Transverse colon (tissue), 4 donors: ENCODE measurements around the gene GPR78. TPM values are rescaled to one million over a fixed set of nuclear protein-coding genes. Genes with fewer than 3 reads are reported as not detected.

Source experiments
- DNase-seq: peaks from one replicate; pipeline ENCODE4 v3.0.0-alpha.2; 2019
- H3K27ac ChIP-seq, 4 donors: fragments of 200-600 bp; sonication (generic); 2 replicates each; pipeline ENCODE4 v1.5.1; 2016 to 2018; ENCODE audit warnings: inconsistent platforms in 4 of 4
- H3K27me3 ChIP-seq: fragments of 200-600 bp; sonication (generic); 2 replicates; pipeline ENCODE4 v1.5.1; 2017; ENCODE audit warnings: inconsistent platforms
- H3K36me3 ChIP-seq, 4 donors: fragments of 200-600 bp; sonication (generic); 2 replicates each; pipeline ENCODE4 v1.5.1; 2017 to 2019; ENCODE audit warnings: inconsistent platforms in 4 of 4
- H3K4me1 ChIP-seq, 4 donors: fragments of 200-600 bp; sonication (generic); 2 replicates each; pipeline ENCODE4 v1.5.1; 2017 to 2020; ENCODE audit warnings: inconsistent platforms in 4 of 4
- H3K4me3 ChIP-seq, 4 donors: fragments of 200-600 bp; sonication (generic); 1 replicate in 1 of 4; 2 replicates in 3 of 4; pipeline versions ENCODE4 v1.5.1 to v1.6.1; 2017 to 2019; ENCODE audit warnings: inconsistent platforms in 4 of 4
- H3K9me3 ChIP-seq, 2 donors: fragments of 200-600 bp; sonication (generic); 2 replicates each; pipeline ENCODE4 v1.5.1; 2017 to 2019; ENCODE audit warnings: inconsistent platforms in 2 of 2
- EP300 ChIP-seq: sonication (generic); formaldehyde crosslinking; IDR thresholded peaks from one replicate; pipeline ENCODE4 v1.6.1; 2017; ENCODE audit warnings: antibody characterized with exemption, low read depth
- POLR2A ChIP-seq: fragments of 450-650 bp; IDR thresholded peaks from one replicate; pipeline ENCODE4 v1.6.1; 2016; ENCODE audit warnings: antibody characterized with exemption, mild to moderate bottlenecking, moderate library complexity
- POLR2AphosphoS5 ChIP-seq, 3 donors: sonication (generic); formaldehyde crosslinking; IDR thresholded peaks; one replicate each; pipeline ENCODE4 v1.6.1; 2016; ENCODE audit warnings: antibody characterized with exemption in 3 of 3
- WGBS, 2 donors: methylation state at CpG; one replicate each; pipeline ENCODE4 v1.1.5; 2018; ENCODE audit warnings: low coverage in 1 of 2; 5-methylcytosine and 5-hydroxymethylcytosine counted together
- in situ Hi-C, 4 donors: fragments of 200-750 bp; cut with MboI; loops; one replicate each; pipeline versions ENCODE4 v1.15.0 to v1.15.1; 2017; ENCODE audit warnings: low sequenced_read_pairs in 3 of 4, low pct_ligation_motif_present in 1 of 4, low pct_unique_long_range_greater_than_20kb in 1 of 4
- intact Hi-C: fragments of 100-400 bp; cut with DNase I; formaldehyde crosslinking; loops from one replicate; pipeline ENCODE4 v1.15.1; 2023; ENCODE audit warnings: low total_unique reads
- total RNA-seq, 4 donors: library from RNA; depleted of rRNA; stranded (reverse); fragments of >200 nt; gene quantifications; one replicate each; pipeline ENCODE4 v1.1.0, GENCODE V29; 2016
- TF ChIP-seq, protein P1 (sequence below), 5 experiments: fragments of 200-600 bp in 3 of 5; fragments of 450-650 bp in 2 of 5; sonication (generic) in 3 of 5; IDR thresholded peaks; 1 replicate in 2 of 5; 2 replicates in 3 of 5; pipeline ENCODE4 v1.5.1; 2016 to 2017; ENCODE audit warnings: antibody characterized with exemption in 5 of 5, inconsistent platforms in 3 of 5, mild to moderate bottlenecking in 2 of 5, moderate library complexity in 1 of 5

GPR78 gene
- total RNA-seq, 4 donors from 2014 or later = 0.14 TPM; not detected in 3

GRCh38 chr4:8538703-8539567 is 41.3 kb upstream of the GPR78 start:
- Histone ChIP-seq H3K27me3 (no peaks in the 10 kb centered on the region), H3K4me3 (no peak overlapping the region), H3K4me1 (peaks cover 5 to 23% (median 10%) of the 10 kb centered on the region in 4 donors), H3K27ac (no peak overlapping the region), H3K9me3 (no peaks in the 10 kb centered on the region), H3K36me3 (no peaks in the 10 kb centered on the region)
- DNase-seq = no peak
- in situ Hi-C loops = no loop called here
- 84 to 90% methylated on average over 2 to 15 of the region's 15 CpGs for WGBS, 2 donors
- TF ChIP-seq POLR2A (no peak), POLR2AphosphoS5 (IDR thresholded peaks at IDR 0.05) (no peak), EP300 (no peak)
- TF ChIP-seq, protein P1, sequence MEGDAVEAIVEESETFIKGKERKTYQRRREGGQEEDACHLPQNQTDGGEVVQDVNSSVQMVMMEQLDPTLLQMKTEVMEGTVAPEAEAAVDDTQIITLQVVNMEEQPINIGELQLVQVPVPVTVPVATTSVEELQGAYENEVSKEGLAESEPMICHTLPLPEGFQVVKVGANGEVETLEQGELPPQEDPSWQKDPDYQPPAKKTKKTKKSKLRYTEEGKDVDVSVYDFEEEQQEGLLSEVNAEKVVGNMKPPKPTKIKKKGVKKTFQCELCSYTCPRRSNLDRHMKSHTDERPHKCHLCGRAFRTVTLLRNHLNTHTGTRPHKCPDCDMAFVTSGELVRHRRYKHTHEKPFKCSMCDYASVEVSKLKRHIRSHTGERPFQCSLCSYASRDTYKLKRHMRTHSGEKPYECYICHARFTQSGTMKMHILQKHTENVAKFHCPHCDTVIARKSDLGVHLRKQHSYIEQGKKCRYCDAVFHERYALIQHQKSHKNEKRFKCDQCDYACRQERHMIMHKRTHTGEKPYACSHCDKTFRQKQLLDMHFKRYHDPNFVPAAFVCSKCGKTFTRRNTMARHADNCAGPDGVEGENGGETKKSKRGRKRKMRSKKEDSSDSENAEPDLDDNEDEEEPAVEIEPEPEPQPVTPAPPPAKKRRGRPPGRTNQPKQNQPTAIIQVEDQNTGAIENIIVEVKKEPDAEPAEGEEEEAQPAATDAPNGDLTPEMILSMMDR (IDR thresholded peaks at IDR 0.05) = no peak
- intact Hi-C loops = no loop called here

DNA sequence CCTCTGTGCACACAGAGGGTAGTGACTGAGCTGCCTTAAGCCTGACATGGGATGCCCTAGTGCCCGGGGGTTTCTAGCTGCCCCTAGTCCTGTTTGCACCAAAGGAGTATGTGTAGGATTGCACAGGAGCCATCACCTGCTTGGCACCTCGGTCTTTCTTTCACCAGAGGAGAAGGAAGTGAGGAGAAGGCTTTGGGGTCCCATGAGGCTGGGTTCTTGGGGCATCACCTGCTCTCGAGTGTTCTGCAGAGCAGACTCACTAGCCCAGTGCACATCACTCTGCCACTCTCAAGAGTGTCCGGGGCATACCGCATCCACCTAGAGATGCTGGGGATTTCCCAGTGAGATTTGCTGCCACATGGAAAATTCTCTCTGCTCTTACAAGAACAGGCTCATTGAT is 40.5 kb upstream of the GPR78 start:
- Histone ChIP-seq H3K9me3 (no peaks in the 10 kb centered on the region), H3K27me3 (no peaks in the 10 kb centered on the region), H3K36me3 (no peaks in the 10 kb centered on the region), H3K4me3 (no peak overlapping the region), H3K27ac (no peak overlapping the region), H3K4me1 (peaks cover 0 to 16% (median 3%) of the 10 kb centered on the region in 4 donors)
- 67 to 71% methylated on average over 2 to 5 of the region's 5 CpGs for WGBS, 2 donors
- no peak for DNase-seq
- TF ChIP-seq POLR2AphosphoS5 (IDR thresholded peaks at IDR 0.05) (no peak), POLR2A (no peak), EP300 (no peak)
- TF ChIP-seq, protein P1 (IDR thresholded peaks at IDR 0.05) = no peak
- in situ Hi-C loops (no loop called here), intact Hi-C loops (no loop called here)

DNA sequence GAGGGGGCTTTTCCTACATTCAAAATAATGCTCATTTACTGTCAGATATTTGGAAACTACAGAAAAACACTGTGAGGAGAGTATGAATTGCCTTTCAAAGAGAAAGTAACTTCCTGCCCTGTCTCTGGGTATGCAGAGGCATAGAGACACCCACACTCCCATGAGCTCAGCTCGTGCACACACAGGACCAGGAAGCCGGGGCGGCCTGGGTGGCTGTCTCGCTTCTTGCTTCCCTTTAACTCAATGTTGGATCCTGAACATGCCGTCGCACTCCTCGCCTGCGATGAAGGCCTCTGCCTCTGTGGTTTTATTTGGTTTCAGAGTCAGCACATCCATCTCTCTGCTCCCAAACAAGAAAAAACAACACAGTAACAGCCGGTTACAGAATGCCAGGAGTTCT is 40.1 kb upstream of the GPR78 start:
- H3K36me3 ChIP-seq = no peaks in the 10 kb centered on the region
- no peaks in the 10 kb centered on the region for H3K9me3 ChIP-seq
- intact Hi-C loops = no loop called here
- 76% methylated on average over 9 of the region's 9 CpGs; no CpG with 5 or more reads in 1 of the 2 donors for WGBS, 2 donors
- no peaks in the 10 kb centered on the region for H3K27me3 ChIP-seq
- no peak overlapping the region for H3K4me3 ChIP-seq
- in situ Hi-C loops = no loop called here
- H3K27ac ChIP-seq = no peak overlapping the region
- no peak for TF ChIP-seq POLR2AphosphoS5 (IDR thresholded peaks at IDR 0.05)
- DNase-seq = no peak
- peaks cover 0 to 12% (median 2%) of the 10 kb centered on the region in 4 donors for H3K4me1 ChIP-seq

GRCh38 chr4:8540586-8540985 is 39.6 kb upstream of the GPR78 start:
- Histone ChIP-seq H3K9me3 (no peaks in the 10 kb centered on the region), H3K4me1 (peaks cover 0 to 10% (median 2%) of the 10 kb centered on the region in 4 donors), H3K36me3 (no peaks in the 10 kb centered on the region), H3K27ac (no peak overlapping the region), H3K4me3 (no peak overlapping the region), H3K27me3 (no peaks in the 10 kb centered on the region)
- intact Hi-C loops (no loop called here), in situ Hi-C loops (no loop called here)
- 86% methylated on average over 11 of the region's 11 CpGs; no CpG with 5 or more reads in 1 of the 2 donors for WGBS, 2 donors
- TF ChIP-seq, protein P1 (IDR thresholded peaks at IDR 0.05) = no peak
- TF ChIP-seq POLR2AphosphoS5 (IDR thresholded peaks at IDR 0.05) = no peak
- TF ChIP-seq POLR2A = no peak
- TF ChIP-seq EP300 = no peak
- no peak for DNase-seq
